GM19324 (cell line): ENCODE results near the gene PLPPR1.
"Not testable (repeated sequence)": the region's sequence is repeated elsewhere in the genome, so short reads cannot be mapped to it uniquely, and the experiment has no call there.

Source experiments
- ATAC-seq: cut with Tn5 transposase; IDR thresholded peaks from one replicate; pipeline ENCODE4 v1.9.1; 2021; ENCODE audit warnings: mild to moderate bottlenecking, moderate library complexity; ENCODE audit not compliant: unreplicated experiment, low FRiP score

Gene PLPPR1

GRCh38 chr9:101270302-101270701, 241.8 kb downstream of the PLPPR1 start:
- no peak for ATAC-seq

GRCh38 chr9:101271102-101271501, 242.6 kb downstream of the PLPPR1 start:
- no peak for ATAC-seq

DNA sequence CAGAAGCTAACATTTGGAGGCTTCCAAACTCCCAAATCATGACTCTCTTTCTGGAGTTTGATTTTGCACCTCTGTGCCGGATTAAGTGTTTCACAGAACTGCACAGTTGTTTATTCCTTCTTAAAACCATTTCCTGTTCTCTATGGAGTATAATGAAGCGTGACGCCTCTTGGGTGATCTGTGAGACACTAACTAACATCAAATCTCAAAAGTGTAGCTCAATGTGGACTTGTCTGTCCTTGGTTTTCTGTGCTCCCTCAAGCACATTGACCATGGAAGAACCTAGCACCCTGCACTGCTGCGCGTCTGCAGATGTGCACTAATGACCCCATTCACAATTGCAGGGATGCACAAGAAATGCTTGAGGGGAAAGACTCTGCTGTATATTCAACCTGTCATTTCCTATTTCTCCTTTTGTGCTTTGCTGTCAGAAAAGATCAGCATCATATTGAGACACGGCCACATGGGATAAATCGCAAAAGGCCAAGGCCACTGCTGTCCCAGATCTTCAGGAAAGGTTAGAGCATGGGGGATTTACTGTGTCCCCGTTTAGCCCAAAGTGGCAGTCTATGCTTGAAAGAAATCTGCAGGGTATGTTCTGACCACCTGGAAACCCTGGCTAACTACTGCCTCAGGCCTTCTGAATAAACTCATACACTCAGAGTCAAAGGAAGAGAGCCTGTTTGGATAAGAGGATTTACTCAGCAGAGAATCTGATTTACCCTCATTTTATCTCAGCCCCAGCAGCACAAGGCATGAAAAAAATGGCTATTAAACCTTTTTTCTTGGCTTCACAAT, 246.6 kb downstream of the PLPPR1 start:
- ATAC-seq = no peak

- no peak for ATAC-seq
Observed at GRCh38 chr9:101275769-101276250, 247.3 kb downstream of the PLPPR1 start.

DNA sequence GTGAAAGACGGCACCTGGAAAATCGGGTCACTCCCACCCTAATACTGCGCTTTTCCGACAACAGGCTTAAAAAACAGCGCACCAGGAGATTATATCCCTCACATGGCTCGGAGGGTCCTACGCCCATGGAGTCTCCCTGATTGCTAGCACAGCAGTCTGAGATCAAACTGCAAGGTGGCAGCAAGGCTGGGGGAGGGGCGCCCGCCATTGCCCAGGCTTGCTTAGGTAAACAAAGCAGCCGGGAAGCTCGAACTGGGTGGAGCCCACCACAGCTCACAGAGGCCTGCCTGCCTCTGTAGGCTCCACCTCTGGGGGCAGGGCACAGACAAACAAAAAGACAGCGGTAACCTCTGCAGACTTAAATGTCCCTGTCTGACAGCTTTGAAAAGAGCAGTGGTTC, 262.5 kb downstream of the PLPPR1 start:
- ATAC-seq = not testable (repeated sequence)

GRCh38 chr9:101299901-101300300, 271.4 kb downstream of the PLPPR1 start:
- no peak for ATAC-seq

- ATAC-seq = no peak
Observed at GRCh38 chr9:101307051-101307450, 278.5 kb downstream of the PLPPR1 start.

GRCh38 chr9:101307524-101308213, 279.1 kb downstream of the PLPPR1 start:
- ATAC-seq = no peak

DNA sequence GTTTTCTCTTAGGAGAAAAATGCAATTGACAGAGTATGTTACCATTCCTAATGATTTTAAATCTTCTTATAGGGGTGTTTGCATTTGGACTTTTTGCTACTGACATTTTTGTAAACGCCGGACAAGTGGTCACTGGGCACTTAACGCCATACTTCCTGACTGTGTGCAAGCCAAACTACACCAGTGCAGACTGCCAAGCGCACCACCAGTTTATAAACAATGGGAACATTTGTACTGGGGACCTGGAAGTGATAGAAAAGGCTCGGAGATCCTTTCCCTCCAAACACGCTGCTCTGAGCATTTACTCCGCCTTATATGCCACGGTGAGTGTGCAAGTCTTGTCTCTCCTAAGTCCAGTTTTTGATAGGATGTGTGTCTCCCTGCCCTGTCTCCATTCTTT, 280.6 kb downstream of the PLPPR1 start:
- ATAC-seq = no peak

- no peak for ATAC-seq
Observed at GRCh38 chr9:101311191-101311590, 282.7 kb downstream of the PLPPR1 start.

DNA sequence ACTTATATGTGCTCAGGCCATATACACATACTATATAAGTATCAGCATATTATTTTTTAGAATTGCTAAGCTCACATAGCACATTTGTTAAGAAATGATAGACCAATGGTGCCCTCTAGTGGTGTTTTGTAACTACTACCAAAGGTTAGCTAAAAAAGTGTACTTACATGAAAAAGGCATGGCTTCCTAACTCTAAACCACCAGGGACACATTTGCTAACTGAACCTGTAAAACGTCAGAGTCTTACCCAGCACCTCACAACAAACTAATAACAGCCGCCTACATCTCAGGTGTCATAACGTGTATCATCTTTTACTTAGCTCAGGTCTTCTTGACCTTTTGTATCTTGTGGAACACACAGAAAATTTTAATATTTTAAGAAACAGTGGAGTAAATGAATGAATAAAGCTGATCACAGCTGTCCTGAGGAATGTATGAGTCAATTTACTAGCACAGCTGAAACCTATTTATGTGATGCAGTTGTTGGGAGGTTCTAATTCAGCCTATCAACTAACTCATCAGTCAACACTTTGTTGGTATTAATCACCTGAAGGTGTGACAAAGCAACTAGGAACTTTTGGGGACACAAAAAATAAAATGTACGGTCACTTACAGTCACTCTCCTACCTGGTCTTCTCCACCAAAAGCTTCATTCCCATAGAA, 283.4 kb downstream of the PLPPR1 start:
- ATAC-seq = no peak

- ATAC-seq = no peak
Observed at GRCh38 chr9:101312661-101313060, 284.1 kb downstream of the PLPPR1 start.

GRCh38 chr9:101315112-101315450, 286.6 kb downstream of the PLPPR1 start:
- no peak for ATAC-seq

GRCh38 chr9:101317735-101318134, 289.2 kb downstream of the PLPPR1 start:
- ATAC-seq = no peak

- ATAC-seq = no peak
Observed at GRCh38 chr9:101323129-101323528, 294.6 kb downstream of the PLPPR1 start.

GRCh38 chr9:101324245-101324804, 295.8 kb downstream of the PLPPR1 start:
- ATAC-seq = no peak

- no peak for ATAC-seq
Observed at GRCh38 chr9:101325053-101325452, 296.5 kb downstream of the PLPPR1 start.

DNA sequence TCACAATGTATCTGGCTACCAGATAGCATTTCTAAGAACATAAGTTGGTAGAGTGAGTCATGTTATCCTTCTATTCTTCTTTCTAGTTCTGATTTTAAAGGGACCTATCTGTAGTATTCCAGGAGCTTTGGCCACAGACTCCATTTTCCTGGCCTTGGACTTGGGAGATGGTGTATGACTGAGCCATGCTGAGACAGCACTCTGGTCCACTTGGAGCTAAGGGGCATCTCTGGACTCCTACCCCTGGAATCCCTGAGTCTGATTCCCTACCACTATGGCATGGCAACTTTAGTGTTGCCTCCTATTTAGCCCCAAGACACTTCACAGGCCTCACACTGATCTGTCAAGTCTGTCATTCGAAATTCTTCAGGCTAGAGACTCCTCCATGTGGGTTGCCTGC, 297.5 kb downstream of the PLPPR1 start:
- no peak for ATAC-seq

GRCh38 chr9:101326501-101326900, 298.0 kb downstream of the PLPPR1 start:
- no peak for ATAC-seq

GRCh38 chr9:101327422-101327909, 298.9 kb downstream of the PLPPR1 start:
- ATAC-seq = not testable (repeated sequence)

GRCh38 chr9:101332362-101332761, 303.8 kb downstream of the PLPPR1 start:
- ATAC-seq = no peak
